T-helper 2 cell treated with Interferon-gamma antibody and Interleukin-4, amounts not matched to agents 100 ng/mL and 5 ng/mL, for 36 hours (primary cell): ENCODE results near the gene NFE2. TPM values are rescaled to one million over a fixed set of nuclear protein-coding genes. Genes with fewer than 3 reads are reported as not detected.

Source experiments
- intact Hi-C: fragments of 100-400 bp; cut with micrococcal nuclease; formaldehyde crosslinking; loops from one replicate; pipeline ENCODE4 v1.15.1; 2023
- total RNA-seq: library from RNA; stranded (reverse); gene quantifications from 2 replicates; pipeline ENCODE4 v1.2.3, GENCODE V29; 2022

The NFE2 gene
- total RNA-seq, 1 donor from 2014 or later = not detected

GRCh38 chr12:54284070-54284780 lies 16.6 kb downstream of the NFE2 start:
- intact Hi-C loops = loop anchor here (5.0 kb wide), 1 partner anchor 213 kb away; the partner anchor contains the start of gene NCKAP1L

GRCh38 chr12:54282949-54283593 lies 17.7 kb downstream of the NFE2 start:
- intact Hi-C loops = loop anchor here (5.0 kb wide), 1 partner anchor 214 kb away; the partner anchor contains the start of gene NCKAP1L

GRCh38 chr12:54281694-54282093 lies 19.1 kb downstream of the NFE2 start:
- intact Hi-C loops = loop anchor here (2.0 to 5.0 kb wide), 3 partner anchors 67 to 216 kb away; partner anchors contain the start of gene NCKAP1L

- intact Hi-C loops = loop anchor here (2.0 to 5.0 kb wide), 3 partner anchors 66 to 216 kb away; partner anchors contain the start of gene NCKAP1L
Measured at GRCh38 chr12:54281261-54281638, 19.6 kb downstream of the NFE2 start.

GRCh38 chr12:54280468-54281260 lies 20.2 kb downstream of the NFE2 start, which contains the start of gene HNRNPA1:
TSS of gene HNRNPA1 (plus strand) at chr12:54280726. CDS start at chr12:54280808, 82 bp downstream.
- intact Hi-C loops = loop anchor here (1.0 to 5.0 kb wide), 5 partner anchors 45 to 217 kb away; partner anchors contain the start of genes COPZ1 and NCKAP1L

- intact Hi-C loops = loop anchor here (1.0 to 5.0 kb wide), 5 partner anchors 45 to 217 kb away; partner anchors contain the start of genes COPZ1 and NCKAP1L
Measured at GRCh38 chr12:54279632-54280467, 21.0 kb downstream of the NFE2 start, which contains the start of gene CBX5. TSS of gene CBX5 (minus strand) at chr12:54280122. CDS start at chr12:54257650, 22,472 bp downstream.

GRCh38 chr12:54279227-54279631 lies 21.6 kb downstream of the NFE2 start:
- intact Hi-C loops = no loop called here

GRCh38 chr12:54277823-54278276 lies 23.0 kb downstream of the NFE2 start:
- intact Hi-C loops = no loop called here

GRCh38 chr12:54276368-54276767 lies 24.4 kb downstream of the NFE2 start:
- intact Hi-C loops = no loop called here

GRCh38 chr12:54273981-54274380 lies 26.8 kb downstream of the NFE2 start:
- intact Hi-C loops = no loop called here

GRCh38 chr12:54272214-54272613 lies 28.6 kb downstream of the NFE2 start:
- intact Hi-C loops = no loop called here

- intact Hi-C loops = no loop called here
Measured at GRCh38 chr12:54270345-54270744, 30.5 kb downstream of the NFE2 start.

GRCh38 chr12:54266852-54267251 lies 34.0 kb downstream of the NFE2 start:
- intact Hi-C loops = no loop called here

- intact Hi-C loops = no loop called here
Measured at GRCh38 chr12:54265364-54265812, 35.4 kb downstream of the NFE2 start.

GRCh38 chr12:54262403-54262925 lies 38.4 kb downstream of the NFE2 start:
- intact Hi-C loops = no loop called here

GRCh38 chr12:54261815-54262402 lies 38.9 kb downstream of the NFE2 start:
- intact Hi-C loops = no loop called here

GRCh38 chr12:54259194-54260011 lies 41.4 kb downstream of the NFE2 start:
- intact Hi-C loops = no loop called here

- intact Hi-C loops = no loop called here
Measured at GRCh38 chr12:54258201-54258681, 42.6 kb downstream of the NFE2 start.

- intact Hi-C loops = no loop called here
Measured at GRCh38 chr12:54257332-54257731, 43.5 kb downstream of the NFE2 start.
